Small intestine (tissue), 7 donors: ENCODE data around the gene SP100. TPM values are rescaled to one million over a fixed set of nuclear protein-coding genes. Genes with fewer than 3 reads are reported as not detected.
"Not testable (repeated sequence)": the region's sequence is repeated elsewhere in the genome, so short reads cannot be mapped to it uniquely, and the experiment has no call there.

ENCODE experiments used
- DNase-seq, 2 donors: peaks; one replicate each; pipeline versions ENCODE4 v3.0.0 to v3.0.0-alpha.2; 2013
- FAIRE-seq: peaks from 2 replicates; lab custom pipeline; 2012; peaks lifted over from hg19 to GRCh38; lab: Jason Lieb, UNC
- H3K27ac ChIP-seq, 3 donors: one replicate each; pipeline ENCODE4 v1.5.1; 2013; ENCODE audit warnings: low read length in 2 of 3, mild to moderate bottlenecking in 2 of 3, control low read depth in 1 of 3, inconsistent platforms in 1 of 3, low read depth in 1 of 3, moderate library complexity in 1 of 3
- H3K27me3 ChIP-seq, 3 donors: one replicate each; pipeline ENCODE4 v1.6.1; 2013; ENCODE audit warnings: low read length in 3 of 3, inconsistent platforms in 1 of 3; ENCODE audit not compliant: control insufficient read depth in 3 of 3, insufficient read depth in 3 of 3
- H3K36me3 ChIP-seq, 3 donors: one replicate each; pipeline ENCODE4 v1.6.1; 2013; ENCODE audit warnings: low read length in 3 of 3, inconsistent platforms in 1 of 3, low read depth in 1 of 3, mild to moderate bottlenecking in 1 of 3, moderate library complexity in 1 of 3; ENCODE audit not compliant: control insufficient read depth in 3 of 3, insufficient read depth in 2 of 3
- H3K4me1 ChIP-seq, 3 donors: one replicate each; pipeline ENCODE4 v1.6.1; 2013; ENCODE audit warnings: low read length in 2 of 3, inconsistent platforms in 1 of 3, low read depth in 1 of 3, mild to moderate bottlenecking in 1 of 3, moderate library complexity in 1 of 3; ENCODE audit not compliant: control insufficient read depth in 3 of 3, insufficient read depth in 2 of 3
- H3K4me3 ChIP-seq, 3 donors: one replicate each; pipeline ENCODE4 v1.5.1; 2013; ENCODE audit warnings: low read length in 3 of 3, control low read depth in 1 of 3, inconsistent platforms in 1 of 3, low read depth in 1 of 3, mild to moderate bottlenecking in 1 of 3, moderate library complexity in 1 of 3
- H3K9me3 ChIP-seq, 2 donors: one replicate each; pipeline ENCODE4 v1.6.1; 2013; ENCODE audit warnings: low read depth in 1 of 2, low read length in 1 of 2; ENCODE audit not compliant: control insufficient read depth in 2 of 2, insufficient read depth in 1 of 2
- WGBS, 3 donors: extraction: QIAGEN DNeasy Blood & Tissue Kit; methylation state at CpG; one replicate each; pipeline ENCODE4 v1.1.7; 2013; 5-methylcytosine and 5-hydroxymethylcytosine counted together
- polyA plus RNA-seq, 4 donors: library from polyadenylated mRNA; stranded (reverse) in 3 of 4; unstranded in 1 of 4; fragments of 200-250 nt in 3 of 4; fragments of 120-200 nt in 1 of 4; gene quantifications; one replicate each; pipeline versions ENCODE4 v1.2.1 to v1.2.3, GENCODE V29; 2013
- donor health status: healthy with polysubstance abuse.
- donor health status: control.
- donor health status: control.
- donor health status: Bipolar disorder and iron deficiency.
- donor health status: healthy.

The SP100 gene
- polyA plus RNA-seq, 4 donors: 38.7 to 55.4 (median 46.9) TPM

GRCh38 chr2:230485801-230486341 is 69.9 kb downstream of the SP100 start:
- Histone ChIP-seq H3K4me1 (no peaks in the 10 kb centered on the region), H3K27ac (no peak overlapping the region), H3K4me3 (no peak overlapping the region), H3K36me3 (peaks cover 0 to 6% (median 2%) of the 10 kb centered on the region in 3 donors), H3K27me3 (no peaks in the 10 kb centered on the region), H3K9me3 (no peaks in the 10 kb centered on the region)
- no peak for FAIRE-seq
- WGBS, 3 donors: 78 to 97% (median 95%) methylated on average over 4 of the region's 4 CpGs
- DNase-seq: no peak

- not testable (repeated sequence) for H3K27ac ChIP-seq, DNase-seq, H3K4me3 ChIP-seq, H3K4me1 ChIP-seq, FAIRE-seq, H3K27me3 ChIP-seq, H3K9me3 ChIP-seq
- 75 to 98% (median 93%) methylated on average over 2 of the region's 2 CpGs for WGBS, 3 donors
- H3K36me3 ChIP-seq: peaks cover 8 to 12% (median 8%) of the 10 kb centered on the region in 3 donors
Observed at GRCh38 chr2:230491219-230491618, 75.2 kb downstream of the SP100 start.

GRCh38 chr2:230492107-230492506 is 76.1 kb downstream of the SP100 start:
- H3K27ac ChIP-seq: no peak overlapping the region
- H3K4me1 ChIP-seq: no peaks in the 10 kb centered on the region
- H3K4me3 ChIP-seq: no peak overlapping the region
- H3K36me3 ChIP-seq: peaks cover 8 to 12% (median 8%) of the 10 kb centered on the region in 3 donors
- H3K9me3 ChIP-seq: peaks cover 0 to 5% of the 10 kb centered on the region in 2 donors
- 44 to 67% (median 64%) methylated on average over 1 of the region's 1 CpG for WGBS, 3 donors
- no peak for FAIRE-seq
- no peak for DNase-seq
- no peaks in the 10 kb centered on the region for H3K27me3 ChIP-seq

- DNase-seq (no peak), FAIRE-seq (no peak)
- peaks cover 13 to 19% (median 16%) of the 10 kb centered on the region in 3 donors for H3K36me3 ChIP-seq
- H3K4me3 ChIP-seq: no peak overlapping the region
- H3K4me1 ChIP-seq: no peaks in the 10 kb centered on the region
- 89 to 95% (median 94%) methylated on average over 1 of the region's 1 CpG for WGBS, 3 donors
- H3K9me3 ChIP-seq: peaks cover 0 to 5% of the 10 kb centered on the region in 2 donors
- H3K27ac ChIP-seq: no peak overlapping the region
- no peaks in the 10 kb centered on the region for H3K27me3 ChIP-seq
Observed at GRCh38 chr2:230494980-230495379, 79.0 kb downstream of the SP100 start.

- Histone ChIP-seq H3K4me3 (no peak overlapping the region), H3K9me3 (no peaks in the 10 kb centered on the region), H3K27me3 (no peaks in the 10 kb centered on the region), H3K27ac (no peak overlapping the region), H3K4me1 (no peaks in the 10 kb centered on the region), H3K36me3 (peaks cover 9 to 18% (median 16%) of the 10 kb centered on the region in 3 donors)
- FAIRE-seq (no peak), DNase-seq (peak in 1 of 2 donors; percentile 24)
- WGBS, 3 donors: 68 to 85% (median 80%) methylated on average over 3 of the region's 3 CpGs
Observed at GRCh38 chr2:230496891-230497290, 80.9 kb downstream of the SP100 start.

- DNase-seq (no peak), FAIRE-seq (no peak)
- H3K36me3 ChIP-seq: peaks cover 10 to 19% (median 16%) of the 10 kb centered on the region in 3 donors
- H3K27me3 ChIP-seq: no peaks in the 10 kb centered on the region
- no peak overlapping the region for H3K27ac ChIP-seq
- no peak overlapping the region for H3K4me3 ChIP-seq
- 73 to 76% (median 74%) methylated on average over 5 of the region's 5 CpGs for WGBS, 3 donors
- no peaks in the 10 kb centered on the region for H3K4me1 ChIP-seq
- H3K9me3 ChIP-seq: no peaks in the 10 kb centered on the region
Observed at GRCh38 chr2:230498506-230499107, 82.6 kb downstream of the SP100 start.

GRCh38 chr2:230502593-230502992 is 86.6 kb downstream of the SP100 start:
- H3K9me3 ChIP-seq: no peaks in the 10 kb centered on the region
- FAIRE-seq: no peak
- DNase-seq: no peak
- no peak overlapping the region for H3K4me3 ChIP-seq
- H3K27me3 ChIP-seq: no peaks in the 10 kb centered on the region
- 90 to 93% (median 90%) methylated on average over 7 of the region's 7 CpGs for WGBS, 3 donors
- no peak overlapping the region for H3K27ac ChIP-seq
- no peaks in the 10 kb centered on the region for H3K4me1 ChIP-seq
- H3K36me3 ChIP-seq: peaks cover 10 to 17% (median 12%) of the 10 kb centered on the region in 3 donors

GRCh38 chr2:230503798-230504197 is 87.8 kb downstream of the SP100 start:
- H3K4me1 ChIP-seq: no peaks in the 10 kb centered on the region
- no peaks in the 10 kb centered on the region for H3K27me3 ChIP-seq
- no peak overlapping the region for H3K4me3 ChIP-seq
- DNase-seq (no peak), FAIRE-seq (no peak)
- no peaks in the 10 kb centered on the region for H3K9me3 ChIP-seq
- peaks cover 8 to 17% (median 10%) of the 10 kb centered on the region in 3 donors for H3K36me3 ChIP-seq
- H3K27ac ChIP-seq: no peak overlapping the region
